Measurements from ENCODE around the gene APRT.
"Not testable (repeated sequence)": the region's sequence is repeated elsewhere in the genome, so short reads cannot be mapped to it uniquely, and the experiment has no call there.

The APRT gene

DNA sequence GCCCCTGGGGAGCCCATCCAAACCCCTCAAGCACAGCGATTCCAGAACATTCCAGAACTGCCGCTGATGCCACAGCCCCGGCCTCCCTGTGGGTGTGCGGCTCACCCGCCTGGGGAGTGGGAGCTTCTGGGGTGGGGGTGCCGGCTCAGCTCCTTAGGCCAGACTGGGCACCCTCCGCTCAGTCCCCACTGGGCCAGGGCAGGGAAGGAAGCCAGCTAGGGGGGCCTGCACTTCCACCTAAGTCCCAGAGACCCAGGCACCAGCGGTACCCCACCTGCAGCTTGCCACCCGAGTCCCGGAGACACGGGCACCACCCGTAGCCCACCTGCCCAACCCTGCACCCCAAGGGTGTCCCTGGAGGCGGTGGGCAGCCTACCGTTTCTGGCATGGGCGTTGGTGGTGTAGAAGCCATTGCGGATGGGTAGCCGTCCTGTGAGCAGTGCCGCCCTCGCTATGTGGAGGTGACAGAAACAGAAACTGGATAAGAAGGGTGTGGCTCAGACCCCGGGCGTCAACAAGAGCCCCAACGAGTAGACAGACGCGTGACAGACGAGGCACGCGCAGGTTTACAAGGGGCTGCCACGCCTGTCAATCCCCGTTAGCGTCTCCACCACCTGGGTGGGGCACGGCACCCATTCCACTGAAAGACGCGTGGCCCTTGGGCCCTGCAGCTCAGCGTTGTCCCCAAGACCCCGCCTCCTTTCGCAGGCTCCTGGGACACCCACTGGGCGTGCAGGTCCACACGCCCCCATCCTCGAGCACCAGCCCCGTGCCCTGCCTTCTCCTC is 30.0 kb upstream of the APRT start:
- DNase-seq (ENCODE audit: low read depth): no peak

- no peak for DNase-seq (ENCODE audit: low read depth)
These were observed 29.0 kb upstream of the APRT start for GRCh38 chr16:88840600-88841215.

DNA sequence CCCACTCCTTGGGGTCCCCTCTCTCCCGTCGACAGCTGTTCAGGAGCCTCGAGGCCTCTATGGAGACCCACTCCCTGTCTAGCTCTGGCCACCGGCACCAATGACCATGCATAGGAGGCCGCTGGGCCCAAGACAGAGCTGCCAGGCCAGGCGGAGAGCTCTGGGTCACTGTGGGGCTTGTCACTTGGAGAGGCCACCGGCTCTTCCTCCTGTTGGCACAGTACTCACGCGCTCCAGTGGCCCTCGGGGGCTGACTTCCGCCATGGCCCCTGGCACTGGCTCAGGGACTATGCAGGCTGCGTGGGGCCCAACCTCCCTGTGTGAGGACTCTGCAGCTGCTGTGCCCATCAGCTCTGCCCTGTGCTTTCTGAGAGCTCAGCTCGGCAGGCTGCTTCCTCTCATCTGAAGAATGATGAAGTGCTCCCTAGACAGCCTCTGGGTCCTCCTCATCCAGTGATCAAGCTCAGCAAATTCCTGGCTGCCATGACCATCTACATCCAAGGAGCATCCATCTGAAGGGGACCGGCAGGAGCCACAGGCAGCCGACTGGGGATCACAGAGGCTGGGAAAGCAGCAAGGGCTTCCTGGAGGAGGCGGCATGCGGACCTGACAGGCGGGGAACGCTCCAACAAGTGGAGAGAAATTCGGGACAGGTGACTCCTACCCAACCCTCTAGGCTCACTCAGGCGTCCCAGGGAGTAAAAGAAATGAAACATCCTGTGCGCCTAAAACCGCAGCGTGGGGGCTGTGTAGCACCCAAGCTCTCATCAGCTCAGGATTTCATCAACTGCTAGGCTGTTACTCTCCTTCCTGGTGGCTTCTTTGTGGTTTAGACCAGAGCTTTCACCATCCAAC is 28.2 kb upstream of the APRT start:
- DNase-seq (ENCODE audit: low read depth): no peak

DNA sequence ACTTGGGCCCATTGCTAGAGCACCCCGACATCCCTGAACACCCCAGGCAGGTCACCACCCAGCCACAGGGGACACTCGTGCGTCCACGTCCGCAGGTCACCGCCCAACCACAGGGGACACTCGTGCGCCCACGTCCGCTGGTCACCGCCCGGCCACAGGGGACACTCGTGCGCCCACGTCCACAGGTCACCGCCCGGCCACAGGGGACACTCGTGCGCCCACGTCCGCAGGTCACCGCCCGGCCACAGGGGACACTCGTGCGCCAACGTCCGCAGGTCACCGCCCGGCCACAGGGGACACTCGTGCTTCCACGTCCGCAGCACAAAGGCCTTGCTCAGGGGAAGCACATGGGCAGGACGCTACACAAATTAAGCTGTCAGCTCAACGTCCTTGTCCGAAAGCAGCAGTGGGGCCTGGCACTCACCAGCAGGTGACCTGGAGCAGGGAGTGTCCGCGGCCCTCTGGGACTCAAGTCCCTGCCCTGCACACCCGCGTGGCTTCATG is 27.4 kb upstream of the APRT start:
- no peak for DNase-seq (ENCODE audit: low read depth)

- DNase-seq (ENCODE audit: low read depth): no peak
These were observed 26.8 kb upstream of the APRT start for GRCh38 chr16:88838566-88838965.

- DNase-seq (ENCODE audit: low read depth): no peak
These were observed 26.1 kb upstream of the APRT start for GRCh38 chr16:88837806-88838205.

DNA sequence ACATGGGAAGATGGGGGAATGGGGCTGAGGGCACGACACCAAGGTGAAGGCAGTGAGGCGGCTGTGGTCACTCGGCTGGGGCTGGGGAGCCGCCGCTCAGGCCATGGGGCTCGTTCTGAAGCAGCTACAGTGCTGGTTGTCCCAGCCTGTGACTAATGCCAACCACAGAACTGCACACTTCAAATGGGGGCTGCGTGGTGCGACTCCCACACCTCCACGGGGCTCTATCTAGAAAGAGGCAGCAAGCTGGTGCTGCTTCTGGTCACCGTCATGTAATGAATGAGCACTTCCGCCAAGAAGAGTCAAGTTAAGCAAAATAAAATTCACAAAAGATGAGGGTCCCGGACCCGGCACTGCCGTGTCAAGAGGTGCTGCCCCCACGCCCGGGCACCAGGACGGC is 25.1 kb upstream of the APRT start:
- DNase-seq (ENCODE audit: low read depth): no peak

GRCh38 chr16:88835818-88836217 is 24.1 kb upstream of the APRT start:
- no peak for DNase-seq (ENCODE audit: low read depth)

GRCh38 chr16:88835383-88835782 is 23.7 kb upstream of the APRT start:
- DNase-seq (ENCODE audit: low read depth): no peak

DNA sequence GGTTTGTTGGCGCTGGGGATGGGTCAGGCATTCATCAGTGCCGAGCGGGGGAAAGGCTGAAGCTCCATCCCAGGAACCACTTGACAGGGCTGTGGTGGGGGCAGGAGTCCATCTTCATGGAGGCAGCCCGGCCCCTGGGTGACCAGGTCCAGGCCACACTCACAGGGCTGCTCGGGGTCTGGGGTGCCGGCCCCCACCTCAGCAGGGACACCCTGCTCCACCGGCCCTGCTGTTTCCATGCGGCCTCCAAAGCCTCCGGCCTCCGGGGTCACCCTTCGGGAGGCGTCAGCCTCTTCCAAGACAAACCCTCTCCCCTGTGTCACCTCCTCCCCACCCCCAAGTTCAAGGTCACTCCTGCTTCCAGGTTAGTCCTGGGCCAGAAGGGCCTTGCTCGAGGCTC is 22.9 kb upstream of the APRT start:
- DNase-seq (ENCODE audit: low read depth): no peak

DNA sequence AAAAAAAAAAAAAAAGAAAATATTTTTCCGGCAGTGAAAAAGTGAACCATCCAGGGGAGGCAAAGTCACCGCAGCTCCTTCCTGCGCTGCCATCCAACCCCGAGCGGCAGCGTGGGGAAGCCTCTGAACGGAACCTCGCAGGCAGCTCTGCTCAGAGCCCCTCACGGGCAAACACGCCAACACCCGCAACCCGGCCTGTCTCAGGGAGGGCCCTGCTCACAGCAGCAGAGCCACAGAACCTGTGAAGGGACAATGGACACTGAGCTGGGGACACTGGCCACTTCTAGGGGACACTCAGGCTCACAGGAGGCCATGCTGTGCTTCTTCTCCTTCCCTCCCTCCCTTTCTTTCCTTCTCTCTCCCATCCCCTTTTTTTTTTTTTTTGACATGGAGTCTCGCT is 21.4 kb upstream of the APRT start:
- DNase-seq (ENCODE audit: low read depth): no peak

DNA sequence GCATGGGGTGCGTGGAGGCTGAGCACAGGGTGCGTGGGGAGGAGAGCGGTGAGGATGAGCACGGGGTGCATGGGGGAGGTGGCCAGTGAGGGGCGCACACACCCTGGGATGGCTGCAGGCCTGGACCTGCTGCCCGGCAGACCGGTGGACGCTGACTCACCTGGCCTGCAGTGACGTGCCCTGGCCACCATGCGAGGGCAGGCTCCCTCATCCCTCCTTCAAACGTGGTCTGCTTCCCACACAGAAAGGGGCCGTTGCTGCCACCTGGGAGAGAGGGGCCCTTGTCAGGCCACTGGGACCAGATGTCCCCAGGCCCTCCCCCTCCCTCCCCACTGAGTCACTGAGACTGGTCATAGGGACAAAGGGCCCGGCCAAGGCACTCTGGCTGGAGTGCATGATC is 20.1 kb upstream of the APRT start:
- DNase-seq (ENCODE audit: low read depth): no peak

- no peak for DNase-seq (ENCODE audit: low read depth)
These were observed 19.1 kb upstream of the APRT start for GRCh38 chr16:88830783-88831182.

GRCh38 chr16:88830258-88830657 is 18.5 kb upstream of the APRT start:
- no peak for DNase-seq (ENCODE audit: low read depth)

- DNase-seq (ENCODE audit: low read depth): no peak
These were observed 17.0 kb upstream of the APRT start for GRCh38 chr16:88828711-88829110.

- DNase-seq (ENCODE audit: low read depth): no peak
These were observed 16.0 kb upstream of the APRT start for GRCh38 chr16:88827727-88828126.

DNA sequence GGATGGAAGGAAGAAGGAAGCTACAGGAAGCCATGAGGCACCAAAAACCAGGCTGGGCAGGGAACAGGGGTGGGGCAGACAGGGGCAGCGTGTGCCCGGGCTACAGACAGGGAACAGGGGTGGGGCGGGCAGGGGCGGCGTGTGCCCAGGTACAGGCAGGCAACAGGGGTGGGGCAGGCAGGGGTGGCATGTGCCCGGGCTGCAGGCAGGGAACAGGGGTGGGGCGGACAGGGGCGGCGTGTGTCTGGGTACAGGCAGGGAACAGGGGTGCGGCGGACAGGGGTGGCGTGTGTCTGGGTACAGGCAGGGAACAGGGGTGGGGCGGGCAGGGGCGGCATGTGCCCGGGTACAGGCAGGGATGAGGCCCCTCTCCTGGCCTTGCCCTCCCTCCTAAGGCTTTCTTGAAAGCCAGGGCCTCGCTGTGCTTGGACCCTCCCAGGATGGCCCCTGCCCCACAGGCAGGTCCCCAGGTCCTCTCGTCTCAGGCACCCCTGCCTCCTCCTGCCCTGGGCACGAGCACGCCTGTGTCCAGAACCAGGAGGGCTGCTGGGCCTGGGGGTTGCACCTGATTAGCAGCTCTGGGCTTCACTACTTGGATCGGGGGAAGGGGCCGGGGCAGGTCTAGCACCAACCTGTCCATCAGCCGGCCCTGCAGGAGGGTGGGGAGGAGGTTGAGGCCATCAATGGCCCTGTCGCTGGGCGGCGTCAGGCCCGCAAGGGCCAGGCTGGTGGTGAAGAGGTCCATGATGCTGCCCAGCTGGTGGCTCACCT is 14.5 kb upstream of the APRT start:
- DNase-seq (ENCODE audit: low read depth): no peak

DNA sequence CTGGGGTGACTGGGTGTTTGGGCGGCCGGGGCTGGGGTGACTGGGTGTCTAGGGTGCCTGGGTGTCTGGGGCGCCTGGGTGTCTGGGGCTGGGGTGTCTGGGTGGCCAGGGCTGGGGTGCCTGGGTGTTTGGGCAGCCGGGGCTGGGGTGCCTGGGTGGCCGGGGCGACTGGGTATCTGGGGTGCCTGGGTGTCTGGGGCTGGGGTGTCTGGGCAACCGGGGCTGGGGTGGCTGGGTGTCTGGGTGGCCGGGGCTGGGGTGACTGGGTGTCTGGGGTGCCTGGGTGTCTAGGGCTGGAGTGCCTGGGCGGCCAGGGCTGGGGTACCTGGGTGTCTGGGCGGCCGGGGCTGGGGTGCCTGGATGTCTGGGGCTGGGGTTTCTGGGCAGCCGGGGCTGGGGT is 13.4 kb upstream of the APRT start:
- DNase-seq (ENCODE audit: low read depth): no peak

DNA sequence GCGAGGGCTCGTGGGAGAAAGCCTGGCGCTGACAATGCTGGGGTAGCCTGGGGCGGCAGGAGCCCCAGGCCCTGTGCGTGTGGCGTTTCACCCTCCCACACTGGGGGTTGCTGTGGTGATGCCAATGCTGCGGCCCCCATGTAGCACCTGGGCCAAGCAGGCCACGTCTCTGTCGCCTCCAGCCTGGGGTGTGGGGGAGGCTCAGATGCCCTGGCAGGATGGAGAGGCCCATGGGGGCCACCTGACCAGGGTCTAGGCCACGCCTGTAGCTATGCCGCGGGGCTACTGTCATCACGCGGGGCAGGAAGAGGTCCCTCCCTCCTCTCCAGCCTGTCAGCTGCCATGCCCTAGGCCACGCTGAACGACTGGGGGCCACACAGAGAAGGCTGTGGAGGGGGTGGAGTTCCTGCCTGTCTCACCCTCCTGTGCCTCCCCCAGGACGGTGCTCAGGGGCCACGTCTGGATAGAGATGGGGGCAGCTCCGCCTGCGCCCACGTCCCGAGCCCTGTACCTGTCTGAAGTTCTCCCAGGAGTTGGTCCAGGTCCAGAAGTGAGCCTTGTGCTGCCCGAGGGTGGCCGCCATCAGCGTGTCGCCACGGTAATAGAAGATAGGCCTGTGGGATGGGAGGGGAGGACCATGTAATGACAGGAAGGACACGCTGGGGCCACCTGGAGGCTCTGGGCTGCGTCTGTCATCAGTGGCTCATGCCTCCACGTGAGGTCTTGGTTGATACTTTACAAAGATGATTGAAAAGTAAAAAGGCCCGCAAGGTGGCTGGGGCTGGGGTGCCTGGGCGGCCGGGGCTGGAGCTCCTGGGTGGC is 12.7 kb upstream of the APRT start:
- no peak for DNase-seq (ENCODE audit: low read depth)

DNA sequence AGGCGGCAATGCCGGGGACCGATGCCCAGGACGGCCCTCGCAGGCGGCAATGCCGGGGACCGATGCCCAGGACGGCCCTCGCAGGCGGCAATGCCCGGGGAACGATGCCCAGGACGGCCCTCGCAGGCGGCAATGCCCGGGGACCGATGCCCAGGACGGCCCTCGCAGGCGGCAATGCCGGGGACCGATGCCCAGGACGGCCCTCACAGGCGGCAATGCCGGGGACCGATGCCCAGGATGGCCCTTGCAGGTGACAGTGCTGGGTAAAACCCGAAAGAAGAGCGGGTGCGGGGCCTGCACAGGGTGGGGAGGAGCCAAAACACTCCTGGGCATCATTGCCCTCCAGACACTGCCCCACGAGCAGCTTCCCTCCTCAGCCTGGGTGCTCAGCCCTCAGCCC is 11.9 kb upstream of the APRT start:
- DNase-seq (ENCODE audit: low read depth): not testable (repeated sequence)
